Motor neuron (in vitro differentiated cells): ENCODE data around the gene ZSCAN25. TPM values are rescaled to one million over a fixed set of nuclear protein-coding genes. Genes with fewer than 3 reads are reported as not detected.

Experiments used
- ATAC-seq, 8 experiments: fragments of 200-7000 bp; cut with Tn5 transposase; replicated peaks in 6 of 8; 2 replicates each; pipeline ENCODE4 v1.8.0; 2021; ENCODE audit warnings: mild to moderate bottlenecking in 8 of 8, moderate library complexity in 8 of 8
- H3K27ac ChIP-seq, 2 donors: fragments of 250-450 bp; sonication (Bioruptor Pico); 2 replicates each; pipeline ENCODE4 v1.9.0; 2021; ENCODE audit warnings: antibody characterized with exemption in 2 of 2, mild to moderate bottlenecking in 2 of 2, moderate library complexity in 1 of 2
- H3K4me1 ChIP-seq, 2 donors: fragments of 250-450 bp; sonication (Bioruptor Pico); replicated peaks in 1 of 2; 2 replicates each; pipeline ENCODE4 v1.6.1; 2021; ENCODE audit warnings: antibody characterized with exemption in 2 of 2, mild to moderate bottlenecking in 2 of 2, moderate library complexity in 1 of 2
- H3K4me3 ChIP-seq, 5 donors: fragments of 250-450 bp; sonication (Bioruptor Pico); 2 replicates each; pipeline ENCODE4 v1.9.0; 2021; ENCODE audit warnings: antibody characterized with exemption in 5 of 5, mild to moderate bottlenecking in 5 of 5, moderate library complexity in 4 of 5
- WGBS, 10 experiments: fragments of 450-650 bp; shearing (Covaris generic); methylation state at CpG; one replicate each; pipeline ENCODE4 v1.0.0; 2022; 5-methylcytosine and 5-hydroxymethylcytosine counted together
- in situ Hi-C, 9 experiments: fragments of 400-800 bp; cut with MboI; loops; one replicate each; pipeline ENCODE4 v1.15.0; 2021; ENCODE audit warnings: low sequenced_read_pairs in 9 of 9, low pct_unique_long_range_greater_than_20kb in 2 of 9; ENCODE audit not compliant: unreplicated experiment in 9 of 9
- total RNA-seq, 8 experiments: library from RNA; unstranded; fragments of 300-600 nt; gene quantifications; 2 replicates each; pipeline versions ENCODE4 v1.2.3 to v1.2.4, GENCODE V29; 2022

Gene ZSCAN25
- total RNA-seq, 8 experiments from 2014 or later: 8.2 to 22.4 (median 12.7) TPM

- no peak for ATAC-seq
- WGBS, 10 experiments: 83 to 100% (median 85%) methylated on average over 1 to 4 of the region's 10 CpGs; no CpG with 5 or more reads in 5 of the 10 experiments
- no peak overlapping the region for H3K27ac ChIP-seq
- H3K4me1 ChIP-seq: peaks cover 3 to 4% of the 10 kb centered on the region in 2 donors
- no peak overlapping the region for H3K4me3 ChIP-seq
- in situ Hi-C loops: no loop called here
Measured at GRCh38 chr7:99622596-99622995, 5.8 kb downstream of the ZSCAN25 start.

- Histone ChIP-seq H3K27ac (no peak overlapping the region), H3K4me3 (no peak overlapping the region), H3K4me1 (no peaks in the 10 kb centered on the region)
- in situ Hi-C loops: no loop called here
- 67 to 100% (median 93%) methylated on average over 1 to 5 of the region's 7 CpGs; no CpG with 5 or more reads in 3 of the 10 experiments for WGBS, 10 experiments
- no peak for ATAC-seq
Measured at GRCh38 chr7:99623091-99623693, 6.4 kb downstream of the ZSCAN25 start.

- WGBS, 10 experiments: 78 to 95% (median 88%) methylated on average over 2 to 5 of the region's 9 CpGs; no CpG with 5 or more reads in 1 of the 10 experiments
- in situ Hi-C loops: no loop called here
- H3K4me1 ChIP-seq: no peaks in the 10 kb centered on the region
- H3K27ac ChIP-seq: no peak overlapping the region
- ATAC-seq: no peak
- no peak overlapping the region for H3K4me3 ChIP-seq
Measured at GRCh38 chr7:99623702-99624447, 7.1 kb downstream of the ZSCAN25 start.

- 80 to 100% (median 90%) methylated on average over 2 to 12 of the region's 16 CpGs; no CpG with 5 or more reads in 3 of the 10 experiments for WGBS, 10 experiments
- in situ Hi-C loops: no loop called here
- Histone ChIP-seq H3K27ac (no peak overlapping the region), H3K4me3 (no peak overlapping the region), H3K4me1 (no peaks in the 10 kb centered on the region)
- ATAC-seq: no peak
Measured at GRCh38 chr7:99624484-99624883, 7.7 kb downstream of the ZSCAN25 start.

GRCh38 chr7:99625321-99625720 lies 8.6 kb downstream of the ZSCAN25 start:
- no peak overlapping the region for H3K27ac ChIP-seq
- no peak for ATAC-seq
- in situ Hi-C loops: loop anchor here in 1 of 9 experiments (25.0 kb wide), 1 partner anchor 212 kb away; the partner anchor contains the start of gene CYP3A43
- no peak overlapping the region for H3K4me3 ChIP-seq
- no peaks in the 10 kb centered on the region for H3K4me1 ChIP-seq
- WGBS, 10 experiments: 70 to 100% (median 100%) methylated on average over 1 to 3 of the region's 5 CpGs; no CpG with 5 or more reads in 6 of the 10 experiments

- Histone ChIP-seq H3K4me1 (no peaks in the 10 kb centered on the region), H3K27ac (no peak overlapping the region), H3K4me3 (no peak overlapping the region)
- no peak for ATAC-seq
- 72 to 100% (median 95%) methylated on average over 1 to 4 of the region's 4 CpGs; no CpG with 5 or more reads in 3 of the 10 experiments for WGBS, 10 experiments
- in situ Hi-C loops: loop anchor here in 1 of 9 experiments (25.0 kb wide), 1 partner anchor 211 kb away; the partner anchor contains the start of gene CYP3A43
Measured at GRCh38 chr7:99625961-99626360, 9.2 kb downstream of the ZSCAN25 start.

GRCh38 chr7:99626661-99627060 lies 9.9 kb downstream of the ZSCAN25 start:
- 17 to 100% (median 73%) methylated on average over 1 of the region's 1 CpG; no CpG with 5 or more reads in 4 of the 10 experiments for WGBS, 10 experiments
- in situ Hi-C loops: loop anchor here in 1 of 9 experiments (25.0 kb wide), 1 partner anchor 211 kb away; the partner anchor contains the start of gene CYP3A43
- Histone ChIP-seq H3K4me3 (no peak overlapping the region), H3K27ac (no peak overlapping the region), H3K4me1 (no peaks in the 10 kb centered on the region)
- no peak for ATAC-seq

- in situ Hi-C loops: loop anchor here in 1 of 9 experiments (25.0 kb wide), 1 partner anchor 210 kb away; the partner anchor contains the start of gene CYP3A43
- Histone ChIP-seq H3K4me1 (no peaks in the 10 kb centered on the region), H3K4me3 (no peak overlapping the region), H3K27ac (no peak overlapping the region)
- WGBS, 10 experiments: 82 to 100% (median 94%) methylated on average over 2 to 11 of the region's 11 CpGs; no CpG with 5 or more reads in 2 of the 10 experiments
- no peak for ATAC-seq
Measured at GRCh38 chr7:99627513-99627912, 10.8 kb downstream of the ZSCAN25 start.

- in situ Hi-C loops: loop anchor here in 1 of 9 experiments (25.0 kb wide), 1 partner anchor 209 kb away; the partner anchor contains the start of gene CYP3A43
- peak in 1 of 8 experiments; percentile 29 for ATAC-seq
- no peak overlapping the region for H3K27ac ChIP-seq
- no peaks in the 10 kb centered on the region for H3K4me1 ChIP-seq
- H3K4me3 ChIP-seq: no peak overlapping the region
- 47 to 100% (median 69%) methylated on average over 2 to 9 of the region's 14 CpGs for WGBS, 10 experiments
Measured at GRCh38 chr7:99628471-99629465, 12.0 kb downstream of the ZSCAN25 start.

GRCh38 chr7:99629643-99630042 lies 12.9 kb downstream of the ZSCAN25 start:
- H3K4me1 ChIP-seq: no peaks in the 10 kb centered on the region
- no peak overlapping the region for H3K4me3 ChIP-seq
- in situ Hi-C loops: loop anchor here in 1 of 9 experiments (25.0 kb wide), 1 partner anchor 208 kb away; the partner anchor contains the start of gene CYP3A43
- H3K27ac ChIP-seq: no peak overlapping the region
- 87 to 100% (median 95%) methylated on average over 3 to 7 of the region's 20 CpGs; no CpG with 5 or more reads in 7 of the 10 experiments for WGBS, 10 experiments
- ATAC-seq: peak in 1 of 8 experiments; percentile 18

- Histone ChIP-seq H3K4me3 (no peak overlapping the region), H3K27ac (no peak overlapping the region), H3K4me1 (no peaks in the 10 kb centered on the region)
- peak in 5 of 8 experiments; percentile 44 to 86 (median 50) for ATAC-seq
- WGBS, 10 experiments: 27 to 62% (median 50%) methylated on average over 2 to 7 of the region's 9 CpGs; no CpG with 5 or more reads in 2 of the 10 experiments
- in situ Hi-C loops: loop anchor here in 1 of 9 experiments (25.0 kb wide), 1 partner anchor 206 kb away; the partner anchor contains the start of gene CYP3A43
Measured at GRCh38 chr7:99631295-99632109, 14.8 kb downstream of the ZSCAN25 start.
